Measurements from ENCODE around the gene MILR1. TPM values are rescaled to one million over a fixed set of nuclear protein-coding genes. Genes with fewer than 3 reads are reported as not detected.

Gene MILR1
- total RNA-seq, 1 donor from 2014 or later = 6.2 TPM

GRCh38 chr17:64515829-64516228, 66.9 kb downstream of the MILR1 start:
- Histone ChIP-seq H3K36me3 (peaks cover 44 to 70% of the 10 kb centered on the region in 2 donors), H3K4me3 (no peak overlapping the region), H3K27ac (no peak overlapping the region), H3K4me1 (no peaks in the 10 kb centered on the region), H3K9me3 (no peaks in the 10 kb centered on the region), H3K27me3 (no peaks in the 10 kb centered on the region)
- DNase-seq (ENCODE audit: low spot score in 2 of 2) = no peak
- intact Hi-C loops (cut with DNase I) = no loop called here
- TF ChIP-seq, protein P1, sequence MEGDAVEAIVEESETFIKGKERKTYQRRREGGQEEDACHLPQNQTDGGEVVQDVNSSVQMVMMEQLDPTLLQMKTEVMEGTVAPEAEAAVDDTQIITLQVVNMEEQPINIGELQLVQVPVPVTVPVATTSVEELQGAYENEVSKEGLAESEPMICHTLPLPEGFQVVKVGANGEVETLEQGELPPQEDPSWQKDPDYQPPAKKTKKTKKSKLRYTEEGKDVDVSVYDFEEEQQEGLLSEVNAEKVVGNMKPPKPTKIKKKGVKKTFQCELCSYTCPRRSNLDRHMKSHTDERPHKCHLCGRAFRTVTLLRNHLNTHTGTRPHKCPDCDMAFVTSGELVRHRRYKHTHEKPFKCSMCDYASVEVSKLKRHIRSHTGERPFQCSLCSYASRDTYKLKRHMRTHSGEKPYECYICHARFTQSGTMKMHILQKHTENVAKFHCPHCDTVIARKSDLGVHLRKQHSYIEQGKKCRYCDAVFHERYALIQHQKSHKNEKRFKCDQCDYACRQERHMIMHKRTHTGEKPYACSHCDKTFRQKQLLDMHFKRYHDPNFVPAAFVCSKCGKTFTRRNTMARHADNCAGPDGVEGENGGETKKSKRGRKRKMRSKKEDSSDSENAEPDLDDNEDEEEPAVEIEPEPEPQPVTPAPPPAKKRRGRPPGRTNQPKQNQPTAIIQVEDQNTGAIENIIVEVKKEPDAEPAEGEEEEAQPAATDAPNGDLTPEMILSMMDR (IDR thresholded peaks at IDR 0.05) = no peak

Other genes starting within 250 kb of the MILR1 start
- gene TEX2, start 185.9 kb upstream of the MILR1 start, total RNA-seq = 94.6 TPM
- gene PECAM1, start 58.3 kb upstream of the MILR1 start, total RNA-seq = 325 TPM
- 1.5 TPM for gene POLG2, start 47.9 kb downstream of the MILR1 start, total RNA-seq
- gene DDX5, start 57.2 kb downstream of the MILR1 start, total RNA-seq = 564 TPM
- 6.9 TPM for gene CEP95, start 57.9 kb downstream of the MILR1 start, total RNA-seq
- 17.6 TPM for gene SMURF2, start 213.2 kb downstream of the MILR1 start, total RNA-seq

Measured in ascending aorta (tissue), 2 donors.